ENCODE data around the gene HOXA11.

The HOXA11 gene

GRCh38 chr7:27185013-27185853, at the start of gene HOXA11:
HOXA11 (minus strand) TSS chr7:27185232; CDS start chr7:27185144, 88 bp downstream.
- DNase-seq: peak; percentile 81

- no peak for DNase-seq
These were observed 44.4 kb upstream of the HOXA11 start for GRCh38 chr7:27229448-27229847.

GRCh38 chr7:27224983-27225934, 40.2 kb upstream of the HOXA11 start:
- DNase-seq: peak; percentile 49

- no peak for DNase-seq
These were observed 39.0 kb upstream of the HOXA11 start for GRCh38 chr7:27223941-27224575.

GRCh38 chr7:27221201-27221797, 36.3 kb upstream of the HOXA11 start:
- peak; percentile 18 for DNase-seq

GRCh38 chr7:27220440-27220955, 35.5 kb upstream of the HOXA11 start:
- DNase-seq: peak; percentile 35

GRCh38 chr7:27219821-27220220, 34.8 kb upstream of the HOXA11 start:
- no peak for DNase-seq

GRCh38 chr7:27217951-27218350, 32.9 kb upstream of the HOXA11 start:
- no peak for DNase-seq

GRCh38 chr7:27215356-27215755, 30.3 kb upstream of the HOXA11 start:
- peak; percentile 30 for DNase-seq

- DNase-seq: no peak
These were observed 29.4 kb upstream of the HOXA11 start for GRCh38 chr7:27214239-27214950.

GRCh38 chr7:27213433-27214238, 28.6 kb upstream of the HOXA11 start:
- peak; percentile 45 for DNase-seq

GRCh38 chr7:27212497-27213432, 27.7 kb upstream of the HOXA11 start:
- DNase-seq: peak; percentile 51

GRCh38 chr7:27211764-27212204, 26.8 kb upstream of the HOXA11 start:
- peak; percentile 41 for DNase-seq

GRCh38 chr7:27211084-27211446, 26.0 kb upstream of the HOXA11 start:
- DNase-seq: peak; percentile 40

- DNase-seq: peak; percentile 75
These were observed 25.5 kb upstream of the HOXA11 start for GRCh38 chr7:27210441-27211083.

GRCh38 chr7:27209933-27210440, 25.0 kb upstream of the HOXA11 start:
- peak; percentile 27 for DNase-seq

- DNase-seq: no peak
These were observed 24.0 kb upstream of the HOXA11 start for GRCh38 chr7:27208998-27209397.

GRCh38 chr7:27207348-27207985, 22.4 kb upstream of the HOXA11 start:
- no peak for DNase-seq
